Transverse colon (tissue), 4 donors: ENCODE data around the gene CCBE1. TPM values are rescaled to one million over a fixed set of nuclear protein-coding genes. Genes with fewer than 3 reads are reported as not detected.

Experiments
- DNase-seq: peaks from one replicate; pipeline ENCODE4 v3.0.0-alpha.2; 2019
- H3K27ac ChIP-seq, 4 donors: fragments of 200-600 bp; sonication (generic); 2 replicates each; pipeline ENCODE4 v1.5.1; 2016 to 2018; ENCODE audit warnings: inconsistent platforms in 4 of 4
- H3K27me3 ChIP-seq: fragments of 200-600 bp; sonication (generic); 2 replicates; pipeline ENCODE4 v1.5.1; 2017; ENCODE audit warnings: inconsistent platforms
- H3K36me3 ChIP-seq, 4 donors: fragments of 200-600 bp; sonication (generic); 2 replicates each; pipeline ENCODE4 v1.5.1; 2017 to 2019; ENCODE audit warnings: inconsistent platforms in 4 of 4
- H3K4me1 ChIP-seq, 4 donors: fragments of 200-600 bp; sonication (generic); 2 replicates each; pipeline ENCODE4 v1.5.1; 2017 to 2020; ENCODE audit warnings: inconsistent platforms in 4 of 4
- H3K4me3 ChIP-seq, 4 donors: fragments of 200-600 bp; sonication (generic); 1 replicate in 1 of 4; 2 replicates in 3 of 4; pipeline versions ENCODE4 v1.5.1 to v1.6.1; 2017 to 2019; ENCODE audit warnings: inconsistent platforms in 4 of 4
- H3K9me3 ChIP-seq, 2 donors: fragments of 200-600 bp; sonication (generic); 2 replicates each; pipeline ENCODE4 v1.5.1; 2017 to 2019; ENCODE audit warnings: inconsistent platforms in 2 of 2
- EP300 ChIP-seq: sonication (generic); formaldehyde crosslinking; IDR thresholded peaks from one replicate; pipeline ENCODE4 v1.6.1; 2017; ENCODE audit warnings: antibody characterized with exemption, low read depth
- POLR2A ChIP-seq: fragments of 450-650 bp; IDR thresholded peaks from one replicate; pipeline ENCODE4 v1.6.1; 2016; ENCODE audit warnings: antibody characterized with exemption, mild to moderate bottlenecking, moderate library complexity
- POLR2AphosphoS5 ChIP-seq, 3 donors: sonication (generic); formaldehyde crosslinking; IDR thresholded peaks; one replicate each; pipeline ENCODE4 v1.6.1; 2016; ENCODE audit warnings: antibody characterized with exemption in 3 of 3
- WGBS, 2 donors: methylation state at CpG; one replicate each; pipeline ENCODE4 v1.1.5; 2018; ENCODE audit warnings: low coverage in 1 of 2; 5-methylcytosine and 5-hydroxymethylcytosine counted together
- in situ Hi-C, 4 donors: fragments of 200-750 bp; cut with MboI; loops; one replicate each; pipeline versions ENCODE4 v1.15.0 to v1.15.1; 2017; ENCODE audit warnings: low sequenced_read_pairs in 3 of 4, low pct_ligation_motif_present in 1 of 4, low pct_unique_long_range_greater_than_20kb in 1 of 4
- intact Hi-C: fragments of 100-400 bp; cut with DNase I; formaldehyde crosslinking; loops from one replicate; pipeline ENCODE4 v1.15.1; 2023; ENCODE audit warnings: low total_unique reads
- total RNA-seq, 4 donors: library from RNA; depleted of rRNA; stranded (reverse); fragments of >200 nt; gene quantifications; one replicate each; pipeline ENCODE4 v1.1.0, GENCODE V29; 2016
- TF ChIP-seq, protein P1 (sequence below), 5 experiments: fragments of 200-600 bp in 3 of 5; fragments of 450-650 bp in 2 of 5; sonication (generic) in 3 of 5; IDR thresholded peaks; 1 replicate in 2 of 5; 2 replicates in 3 of 5; pipeline ENCODE4 v1.5.1; 2016 to 2017; ENCODE audit warnings: antibody characterized with exemption in 5 of 5, inconsistent platforms in 3 of 5, mild to moderate bottlenecking in 2 of 5, moderate library complexity in 1 of 5

The CCBE1 gene
- total RNA-seq, 4 donors from 2014 or later = 6.1 to 43.0 (median 15.7) TPM

DNA sequence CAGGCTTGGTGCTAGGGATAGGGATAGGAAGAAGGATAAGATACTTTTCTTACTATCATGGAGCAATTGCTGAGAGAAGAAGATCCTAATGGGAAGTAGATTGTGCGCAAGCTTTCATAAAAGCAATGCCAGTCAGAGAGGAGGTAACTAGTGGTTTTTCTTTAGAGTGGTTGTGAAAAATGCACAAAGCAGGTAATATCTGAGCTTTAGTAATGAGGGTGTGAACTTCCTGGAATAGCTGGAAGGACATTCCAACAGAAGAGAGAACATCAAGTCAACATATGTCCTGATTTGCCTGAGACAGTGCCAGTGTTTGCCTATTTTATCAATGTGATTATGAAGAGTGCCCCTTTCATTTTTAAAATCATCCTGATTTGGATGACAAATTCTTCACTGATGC, 34.1 kb downstream of the CCBE1 start:
- no peak overlapping the region for H3K4me3 ChIP-seq
- in situ Hi-C loops (no loop called here), intact Hi-C loops (no loop called here)
- H3K27ac ChIP-seq = peak overlapping the region in 2 of 4 donors; percentile 20 to 74
- no peaks in the 10 kb centered on the region for H3K27me3 ChIP-seq
- no peaks in the 10 kb centered on the region for H3K36me3 ChIP-seq
- H3K4me1 ChIP-seq = peaks cover 0 to 16% (median 9%) of the 10 kb centered on the region in 4 donors
- no peaks in the 10 kb centered on the region for H3K9me3 ChIP-seq
- TF ChIP-seq EP300 (no peak), POLR2AphosphoS5 (IDR thresholded peaks at IDR 0.05) (no peak), POLR2A (no peak)
- TF ChIP-seq, protein P1, sequence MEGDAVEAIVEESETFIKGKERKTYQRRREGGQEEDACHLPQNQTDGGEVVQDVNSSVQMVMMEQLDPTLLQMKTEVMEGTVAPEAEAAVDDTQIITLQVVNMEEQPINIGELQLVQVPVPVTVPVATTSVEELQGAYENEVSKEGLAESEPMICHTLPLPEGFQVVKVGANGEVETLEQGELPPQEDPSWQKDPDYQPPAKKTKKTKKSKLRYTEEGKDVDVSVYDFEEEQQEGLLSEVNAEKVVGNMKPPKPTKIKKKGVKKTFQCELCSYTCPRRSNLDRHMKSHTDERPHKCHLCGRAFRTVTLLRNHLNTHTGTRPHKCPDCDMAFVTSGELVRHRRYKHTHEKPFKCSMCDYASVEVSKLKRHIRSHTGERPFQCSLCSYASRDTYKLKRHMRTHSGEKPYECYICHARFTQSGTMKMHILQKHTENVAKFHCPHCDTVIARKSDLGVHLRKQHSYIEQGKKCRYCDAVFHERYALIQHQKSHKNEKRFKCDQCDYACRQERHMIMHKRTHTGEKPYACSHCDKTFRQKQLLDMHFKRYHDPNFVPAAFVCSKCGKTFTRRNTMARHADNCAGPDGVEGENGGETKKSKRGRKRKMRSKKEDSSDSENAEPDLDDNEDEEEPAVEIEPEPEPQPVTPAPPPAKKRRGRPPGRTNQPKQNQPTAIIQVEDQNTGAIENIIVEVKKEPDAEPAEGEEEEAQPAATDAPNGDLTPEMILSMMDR (IDR thresholded peaks at IDR 0.05) = no peak
- no peak for DNase-seq
- WGBS, 2 donors = 100% methylated on average over 1 of the region's 1 CpG

DNA sequence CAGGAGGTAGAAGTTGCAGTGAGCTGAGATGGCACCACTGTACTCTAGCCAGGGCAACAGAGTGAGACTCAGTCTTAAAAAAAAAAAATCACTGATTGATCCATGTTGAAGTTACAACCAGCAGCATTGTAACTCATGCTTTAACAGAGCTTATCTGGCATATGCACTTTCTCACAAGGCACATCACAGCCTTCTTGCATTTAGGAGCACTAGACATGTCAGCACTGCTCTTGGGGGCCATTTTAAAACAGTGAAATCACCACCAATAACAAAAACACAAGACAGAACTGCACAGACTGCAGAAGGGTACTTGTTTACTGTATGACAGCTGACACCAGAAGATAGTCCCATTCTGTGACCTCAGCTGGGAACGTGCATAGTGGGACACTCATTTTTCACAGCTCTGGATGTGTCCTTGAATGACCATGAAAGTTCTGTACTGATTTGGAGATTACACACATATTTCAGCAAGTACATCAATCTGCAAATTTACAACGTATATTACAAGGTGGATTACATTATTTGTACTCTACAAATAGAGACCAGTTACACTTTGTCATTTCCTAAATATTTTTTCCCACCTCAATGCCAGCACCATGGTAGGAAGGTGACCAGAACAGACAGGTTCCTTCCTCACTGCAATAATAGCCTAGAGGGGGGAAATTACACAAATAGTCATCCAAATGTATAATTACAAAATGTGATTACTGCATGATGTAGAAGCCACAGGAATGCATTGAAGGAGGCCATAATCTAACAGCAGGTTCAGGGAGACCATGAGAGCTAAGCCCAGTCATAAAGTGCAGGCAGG, 35.1 kb downstream of the CCBE1 start:
- in situ Hi-C loops (no loop called here), intact Hi-C loops (no loop called here)
- Histone ChIP-seq H3K4me1 (peaks cover 0 to 16% (median 9%) of the 10 kb centered on the region in 4 donors), H3K27ac (peak overlapping the region in 3 of 4 donors; percentile 20 to 74 (median 74)), H3K27me3 (no peaks in the 10 kb centered on the region), H3K9me3 (no peaks in the 10 kb centered on the region), H3K4me3 (no peak overlapping the region), H3K36me3 (no peaks in the 10 kb centered on the region)
- no peak for TF ChIP-seq POLR2AphosphoS5 (IDR thresholded peaks at IDR 0.05)
- no peak for TF ChIP-seq EP300
- no peak for TF ChIP-seq POLR2A
- TF ChIP-seq, protein P1 (IDR thresholded peaks at IDR 0.05) = no peak
- 54 to 67% methylated on average over 2 of the region's 2 CpGs for WGBS, 2 donors
- DNase-seq = no peak

DNA sequence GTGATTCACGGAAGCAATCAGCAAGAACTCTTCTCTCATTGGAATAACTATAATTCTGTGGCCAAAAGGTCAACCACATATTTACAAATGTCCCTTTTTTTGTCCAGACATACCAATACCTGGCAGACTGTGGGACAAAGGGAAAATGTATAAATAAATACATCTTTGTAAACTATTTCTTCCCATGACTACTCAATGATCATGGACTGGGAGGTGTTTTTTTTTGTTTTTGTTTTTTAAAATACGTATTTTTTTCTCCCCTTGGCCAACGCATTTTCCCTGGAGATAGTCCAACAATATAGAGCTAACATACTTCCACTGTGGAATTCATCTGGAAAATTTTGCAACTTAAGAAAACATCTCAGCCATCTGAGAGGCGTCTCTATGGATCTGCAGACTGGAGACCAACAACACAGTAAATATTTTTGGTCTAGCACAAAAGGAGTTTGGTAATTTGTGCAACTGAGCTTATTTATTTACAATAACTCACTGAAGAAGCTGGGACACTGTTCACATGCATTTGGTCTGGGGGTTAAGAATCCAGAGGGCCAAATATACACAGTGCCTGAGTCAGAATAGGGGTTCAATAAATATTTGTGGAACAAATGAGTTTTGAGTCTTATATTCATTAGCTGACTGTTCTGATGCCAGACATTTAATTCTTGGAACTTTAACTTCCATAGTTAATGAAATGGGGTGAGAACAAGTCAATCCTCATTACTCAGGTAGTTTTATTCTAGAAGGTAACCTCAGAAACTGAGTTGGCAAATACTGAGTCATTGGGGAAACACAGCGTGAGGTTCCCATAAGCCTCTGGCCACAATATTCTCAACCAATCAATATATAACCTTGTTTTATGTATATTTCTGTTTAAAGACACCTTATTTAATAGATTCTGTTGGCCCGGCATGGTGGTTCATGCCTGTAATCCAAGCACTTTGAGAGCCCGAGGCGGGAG, 36.2 kb downstream of the CCBE1 start:
- in situ Hi-C loops = no loop called here
- no peak for TF ChIP-seq EP300
- no peak for TF ChIP-seq POLR2A
- no peak for TF ChIP-seq POLR2AphosphoS5 (IDR thresholded peaks at IDR 0.05)
- TF ChIP-seq, protein P1 (IDR thresholded peaks at IDR 0.05) = no peak
- Histone ChIP-seq H3K27me3 (no peaks in the 10 kb centered on the region), H3K27ac (peak overlapping the region; percentile 56 to 74 (median 68)), H3K9me3 (no peaks in the 10 kb centered on the region), H3K4me1 (peaks cover 0 to 16% (median 9%) of the 10 kb centered on the region in 4 donors), H3K36me3 (no peaks in the 10 kb centered on the region), H3K4me3 (no peak overlapping the region)
- intact Hi-C loops = no loop called here
- DNase-seq = no peak
- WGBS, 2 donors = 44 to 72% methylated on average over 5 to 8 of the region's 8 CpGs

DNA sequence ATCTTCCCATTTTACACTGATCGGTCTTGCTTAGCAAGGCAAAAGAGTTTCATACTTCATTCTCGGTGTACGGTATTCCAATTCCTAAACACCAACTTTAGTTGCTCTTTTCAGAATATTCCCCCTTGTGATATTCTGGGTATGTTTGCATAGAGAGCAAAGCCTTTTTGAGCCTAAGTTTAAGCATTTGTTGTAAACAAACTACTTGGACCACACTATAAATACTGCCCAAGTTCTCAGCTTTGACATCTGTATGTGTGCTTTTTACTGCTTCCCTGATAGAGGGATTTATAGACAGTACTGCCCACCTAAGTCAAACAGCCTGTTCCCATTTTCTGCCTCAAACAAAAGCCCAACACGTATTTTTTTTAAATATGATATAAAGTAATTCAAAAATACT, 36.9 kb downstream of the CCBE1 start:
- 46 to 56% methylated on average over 4 of the region's 4 CpGs for WGBS, 2 donors
- no peaks in the 10 kb centered on the region for H3K27me3 ChIP-seq
- intact Hi-C loops (no loop called here), in situ Hi-C loops (no loop called here)
- H3K27ac ChIP-seq = peak overlapping the region; percentile 56 to 74 (median 68)
- no peak for DNase-seq
- TF ChIP-seq EP300 (no peak), POLR2A (no peak), POLR2AphosphoS5 (IDR thresholded peaks at IDR 0.05) (no peak)
- TF ChIP-seq, protein P1 (IDR thresholded peaks at IDR 0.05) = no peak
- peaks cover 0 to 16% (median 9%) of the 10 kb centered on the region in 4 donors for H3K4me1 ChIP-seq
- no peaks in the 10 kb centered on the region for H3K36me3 ChIP-seq
- peak overlapping the region in 1 of 4 donors; percentile 20 for H3K4me3 ChIP-seq
- no peaks in the 10 kb centered on the region for H3K9me3 ChIP-seq
